ENCODE results near the gene HS3ST6.
"Not testable (repeated sequence)": the region's sequence is repeated elsewhere in the genome, so short reads cannot be mapped to it uniquely, and the experiment has no call there.

The HS3ST6 gene

DNA sequence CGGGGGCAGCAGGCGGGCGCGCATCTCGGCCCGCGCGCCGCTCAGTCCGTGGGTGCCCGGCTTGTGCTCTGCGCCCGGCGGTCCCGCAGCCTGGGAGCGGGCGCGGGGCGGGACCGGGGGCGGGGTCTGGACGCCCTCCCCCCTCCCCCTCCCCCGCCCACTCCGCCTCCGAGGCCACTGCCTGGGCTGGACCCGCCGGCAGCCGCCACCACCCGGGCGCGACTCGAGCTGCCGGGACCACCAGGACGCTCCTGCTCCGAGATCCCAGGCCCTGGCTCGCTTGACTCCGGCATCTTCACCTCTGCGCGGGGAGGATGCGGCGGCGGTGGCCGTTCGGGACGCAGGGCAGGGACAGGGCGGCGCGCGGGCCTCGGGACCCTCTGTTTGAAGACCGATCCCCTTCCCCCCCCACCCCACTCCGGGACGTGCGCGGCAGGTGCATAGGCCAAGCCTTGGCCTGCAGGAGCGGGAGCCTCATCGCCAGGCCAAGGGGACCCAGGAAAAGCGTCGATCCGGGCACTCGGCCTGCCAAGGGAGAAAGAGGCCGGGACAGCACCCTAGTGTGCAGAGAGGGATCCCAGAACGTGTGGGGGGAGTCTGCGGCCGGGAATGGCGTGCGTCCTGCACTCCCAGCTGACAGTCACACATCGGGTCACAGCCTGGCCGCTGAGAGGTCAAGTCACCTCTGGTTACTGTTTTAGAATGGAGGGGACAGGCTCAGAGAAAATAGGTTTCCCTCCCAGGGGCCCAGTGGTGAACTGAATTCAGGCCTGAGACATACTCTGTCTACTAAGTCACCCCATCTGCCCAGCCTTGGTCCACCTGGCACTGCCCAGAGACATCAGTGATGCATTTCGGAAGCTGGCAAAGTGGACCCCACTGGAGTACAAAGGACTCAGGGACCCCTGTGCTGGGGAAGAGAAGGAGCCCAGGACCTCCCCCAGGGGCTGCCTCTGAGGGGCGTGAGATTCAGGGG is at the start of gene HS3ST6:
Gene HS3ST6 (minus strand): TSS at position 65 of the 976 bp plus-strand sequence. CDS start 92 bp downstream, outside the sequence.
- in situ Hi-C loops (cut with HindIII; ENCODE audit: low pct_ligation_motif_present, low pct_unique_long_range_greater_than_20kb, low sequenced_read_pairs) = no loop called here
- no peak for DNase-seq

DNA sequence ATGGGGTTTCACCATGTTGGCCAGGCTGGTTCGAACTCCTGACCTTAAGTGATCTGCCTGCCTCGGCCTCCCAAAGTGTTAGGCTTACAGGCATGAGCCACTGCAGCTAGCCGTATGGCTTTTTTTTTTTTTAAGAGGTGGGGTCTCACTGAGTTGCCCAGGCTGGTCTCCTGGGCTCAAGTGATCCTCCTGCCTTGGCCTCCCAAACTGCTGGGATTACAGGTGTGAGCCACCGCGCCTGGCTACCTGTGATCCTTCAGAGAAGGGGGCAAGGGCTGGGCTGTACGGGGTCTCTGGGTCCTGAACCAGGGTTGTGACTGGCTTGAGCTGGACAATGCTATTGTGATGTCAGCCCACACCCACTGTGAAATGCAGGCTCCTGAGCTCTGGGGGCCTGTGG is 48.2 kb upstream of the HS3ST6 start, which contains the start of gene RNF151:
Gene RNF151 (plus strand): TSS at position 397 of the 400 bp plus-strand sequence. CDS start 26 bp downstream, outside the sequence.
- in situ Hi-C loops (cut with HindIII; ENCODE audit: low pct_ligation_motif_present, low pct_unique_long_range_greater_than_20kb, low sequenced_read_pairs) = no loop called here
- no peak for DNase-seq

DNA sequence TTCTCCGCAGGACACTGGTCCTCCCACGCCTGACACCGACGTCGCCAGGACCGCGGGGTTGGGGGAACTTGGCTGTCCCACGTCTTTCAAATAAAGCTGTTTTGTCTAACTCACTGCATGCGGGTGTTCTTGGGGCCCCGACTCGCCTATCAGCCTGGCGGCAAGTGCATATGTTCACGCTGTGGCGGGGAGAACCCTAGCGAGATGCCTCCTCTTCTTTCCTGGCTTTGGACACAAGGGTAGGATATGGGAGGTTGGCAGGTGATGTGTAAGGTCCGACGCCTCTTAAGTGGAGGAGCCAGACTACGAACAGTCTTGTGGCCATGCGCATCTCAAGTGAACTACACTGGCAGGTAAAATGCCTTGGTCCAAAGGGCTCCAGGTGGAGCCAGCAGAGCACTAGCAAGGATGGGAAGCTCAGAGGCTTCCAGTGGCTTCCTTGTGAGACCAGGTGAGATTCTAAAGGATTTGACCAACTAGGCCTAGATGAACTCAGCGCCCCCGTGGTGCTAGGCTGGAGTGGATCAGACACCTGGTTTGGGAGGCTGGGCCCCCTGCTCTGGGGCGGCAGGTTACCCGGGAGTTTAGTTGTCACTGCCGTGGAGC is 47.3 kb upstream of the HS3ST6 start:
- in situ Hi-C loops (cut with HindIII; ENCODE audit: low pct_ligation_motif_present, low pct_unique_long_range_greater_than_20kb, low sequenced_read_pairs) = no loop called here
- DNase-seq = no peak

DNA sequence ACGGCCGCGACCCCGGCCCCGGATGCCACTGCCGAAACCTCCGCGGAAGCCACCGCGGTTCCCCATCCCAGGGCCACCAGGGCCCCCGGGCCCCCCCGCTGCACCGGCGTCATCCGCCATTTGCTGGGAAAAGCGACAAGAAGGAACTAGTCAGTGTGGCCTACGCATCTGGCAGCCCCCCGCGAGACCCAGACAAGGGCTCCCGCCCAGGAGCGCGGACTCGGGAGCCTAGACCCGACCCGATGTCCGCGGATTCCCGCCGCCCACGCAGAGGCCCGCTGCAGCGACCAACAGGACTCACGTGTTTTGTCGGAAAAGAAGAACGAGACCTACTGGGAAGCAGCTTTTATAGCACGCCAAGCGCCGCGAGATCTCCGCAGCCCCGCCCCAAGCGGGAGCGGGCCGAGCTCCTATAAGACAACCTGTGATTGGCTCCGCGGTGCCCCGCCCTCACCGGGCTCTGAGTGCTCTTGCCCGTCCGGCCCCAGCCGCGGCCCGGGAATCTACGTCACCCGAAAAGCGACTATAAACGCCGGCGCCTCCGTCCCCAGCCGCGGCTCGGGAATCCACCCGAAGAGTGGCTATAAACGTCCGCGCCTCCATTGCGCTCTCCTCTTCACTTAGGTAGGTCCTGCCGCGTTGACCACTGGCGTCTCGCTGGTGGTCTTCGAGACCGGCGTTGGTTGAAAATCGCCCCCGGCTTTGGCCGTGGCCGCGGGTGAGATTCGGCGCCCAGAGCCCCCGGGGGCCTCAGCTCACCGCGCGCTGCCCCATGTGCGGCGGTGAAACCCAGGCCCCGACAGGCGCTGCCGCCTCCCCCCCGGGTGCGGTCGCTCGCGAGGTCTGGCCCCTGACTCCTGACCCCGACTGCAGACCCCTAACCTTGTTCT is 46.5 kb upstream of the HS3ST6 start, which contains the start of gene RPS2:
Gene RPS2 (minus strand): TSS at position 321 of the 890 bp plus-strand sequence. CDS start 201 bp downstream, at position 120.
- peak; percentile 99 for DNase-seq
- in situ Hi-C loops (cut with HindIII; ENCODE audit: low pct_ligation_motif_present, low pct_unique_long_range_greater_than_20kb, low sequenced_read_pairs) = no loop called here

DNA sequence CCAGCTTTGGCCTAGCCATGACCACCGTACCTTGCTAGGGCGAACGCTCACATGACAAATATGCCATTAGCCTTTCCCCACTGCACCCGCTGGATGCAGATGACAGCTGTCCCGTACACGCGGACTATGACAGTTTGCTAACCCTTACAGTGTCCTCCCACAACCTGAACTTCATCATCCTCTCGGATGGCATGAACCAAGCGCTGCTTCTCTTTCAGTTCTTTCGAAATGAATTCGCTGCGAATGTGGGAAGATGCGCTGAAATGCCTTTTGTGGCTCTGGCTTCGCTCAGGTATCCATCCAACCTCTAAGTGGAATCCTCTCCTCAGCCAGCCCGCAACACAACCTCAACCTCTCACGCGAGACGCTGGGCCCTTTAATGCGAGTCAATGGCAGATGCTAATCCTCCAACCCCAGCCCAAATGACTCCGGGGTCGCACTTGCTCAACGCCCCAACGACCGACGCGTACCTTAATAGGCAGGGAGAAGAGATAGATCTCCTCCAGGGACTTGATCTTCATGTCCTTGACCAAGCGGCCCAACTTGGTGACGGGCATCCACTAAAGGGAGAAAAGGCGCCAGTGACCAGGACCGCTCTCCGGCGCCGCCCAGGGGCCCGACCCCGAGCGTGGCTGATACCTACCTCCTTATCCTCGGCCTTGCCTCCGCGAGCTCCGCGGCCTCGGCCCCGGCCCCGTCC is 45.7 kb upstream of the HS3ST6 start:
- in situ Hi-C loops (cut with HindIII; ENCODE audit: low pct_ligation_motif_present, low pct_unique_long_range_greater_than_20kb, low sequenced_read_pairs) = no loop called here
- DNase-seq = peak; percentile 50

DNA sequence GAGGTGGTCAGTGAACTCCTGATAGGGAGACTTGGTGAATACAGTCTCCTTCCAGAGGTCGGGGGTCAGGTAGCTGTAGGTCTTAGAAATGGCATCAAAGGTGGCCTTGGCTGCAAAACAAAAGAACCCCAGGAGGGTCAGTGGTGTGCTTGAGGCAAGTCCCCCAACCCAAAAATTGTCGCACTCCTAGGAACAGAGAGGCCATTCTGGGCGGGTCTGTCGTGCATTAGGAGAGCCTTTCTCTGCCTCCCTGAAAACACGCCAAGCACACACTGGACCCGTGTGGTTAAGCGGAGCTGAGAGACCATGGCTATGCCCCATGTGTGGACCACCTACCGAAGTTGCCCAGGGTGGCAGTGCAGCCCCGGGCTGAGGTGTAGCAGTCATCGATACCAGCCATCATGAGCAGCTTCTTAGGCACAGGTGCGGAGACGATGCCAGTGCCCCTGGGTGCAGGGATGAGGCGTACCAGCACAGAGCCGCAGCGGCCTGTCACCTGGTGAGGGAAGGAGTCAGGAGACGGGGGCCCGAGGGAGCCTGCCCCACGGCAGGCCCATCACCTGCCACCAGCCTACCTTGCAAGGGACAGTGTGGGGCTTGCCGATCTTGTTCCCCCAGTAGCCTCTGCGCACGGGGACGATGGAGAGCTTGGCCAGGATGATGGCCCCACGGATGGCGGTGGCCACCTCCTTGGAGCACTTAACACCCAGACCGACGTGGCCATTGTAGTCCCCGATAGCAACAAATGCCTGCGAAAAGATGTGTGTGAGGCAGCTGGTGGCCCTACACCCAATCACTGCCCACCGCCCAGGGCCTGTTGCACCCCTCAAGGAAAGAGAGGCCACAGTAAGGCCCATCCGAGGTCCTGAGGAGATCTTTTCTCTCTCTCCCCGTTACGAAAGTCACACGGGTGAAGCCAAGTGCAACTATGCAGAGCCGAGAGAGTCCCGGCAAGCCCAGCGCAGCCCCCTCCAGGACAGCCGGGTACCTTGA is 44.2 kb upstream of the HS3ST6 start:
- DNase-seq; in situ Hi-C loops (cut with HindIII; ENCODE audit: low pct_ligation_motif_present, low pct_unique_long_range_greater_than_20kb, low sequenced_read_pairs): not testable (repeated sequence)

DNA sequence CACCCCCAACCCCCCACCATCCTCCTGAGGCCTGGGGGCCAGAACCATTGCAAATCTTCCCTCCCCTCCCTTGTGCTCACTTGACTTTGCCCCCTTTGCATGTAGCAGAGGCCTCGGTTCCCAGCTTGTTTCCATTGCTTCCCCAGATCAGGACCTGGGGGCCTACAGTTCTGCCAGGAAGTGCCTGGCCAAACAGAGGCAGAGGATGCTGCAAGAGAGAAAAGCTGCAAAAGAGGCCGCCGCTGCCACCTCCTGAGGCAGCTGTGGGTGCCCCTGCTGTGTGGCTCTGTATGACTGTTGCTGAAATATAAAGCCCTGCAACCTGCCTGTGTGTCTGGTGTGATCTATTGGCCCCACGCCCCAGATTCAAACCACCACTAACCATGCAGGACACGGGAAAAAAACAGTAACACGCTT is 43.4 kb upstream of the HS3ST6 start:
- no peak for DNase-seq

DNA sequence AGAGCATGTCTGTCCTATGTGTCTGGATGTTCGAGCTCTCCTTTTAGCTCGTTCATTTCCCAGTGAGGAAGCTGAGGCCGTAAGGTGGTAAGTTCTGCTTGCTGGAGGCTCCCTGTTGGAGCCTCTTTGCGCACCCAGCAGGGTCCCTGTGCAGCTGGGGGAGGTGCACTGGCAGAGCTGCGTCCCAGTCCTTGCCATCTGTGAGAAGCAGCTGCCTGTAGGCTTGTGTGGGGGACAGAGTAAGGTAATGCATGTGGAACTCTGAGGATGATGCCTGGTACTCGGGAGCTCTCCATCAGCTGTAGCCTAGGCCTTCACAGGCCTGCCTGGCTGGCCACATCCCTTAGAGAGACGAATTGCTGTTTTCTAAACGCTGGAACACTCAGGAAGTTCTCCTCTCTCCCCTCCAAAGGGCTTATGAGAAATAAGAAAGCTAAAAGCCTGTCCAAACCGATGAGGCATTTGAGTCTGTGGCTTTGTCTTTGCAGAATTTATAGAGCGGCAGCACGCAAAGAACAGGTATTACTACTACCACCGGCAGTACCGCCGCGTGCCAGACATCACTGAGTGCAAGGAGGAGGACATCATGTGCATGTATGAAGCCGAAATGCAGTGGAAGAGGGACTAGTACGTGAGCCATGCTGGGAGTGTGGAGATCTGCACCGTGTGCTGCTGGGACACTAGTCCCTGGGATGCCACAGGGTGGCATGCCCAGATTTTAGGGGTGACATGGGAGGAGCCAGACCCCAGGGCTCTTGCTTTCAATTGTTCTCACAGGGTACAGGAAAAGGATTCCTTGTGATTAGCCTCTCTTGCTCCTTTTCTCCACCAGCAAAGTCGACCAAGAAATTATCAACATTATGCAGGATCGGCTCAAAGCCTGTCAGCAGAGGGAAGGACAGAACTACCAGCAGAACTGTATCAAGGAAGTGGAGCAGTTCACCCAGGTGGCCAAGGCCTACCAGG is 42.7 kb upstream of the HS3ST6 start:
- DNase-seq = peak; percentile 54
- in situ Hi-C loops (cut with HindIII; ENCODE audit: low pct_ligation_motif_present, low pct_unique_long_range_greater_than_20kb, low sequenced_read_pairs) = no loop called here

More for the DNA sequence above, 43.4 kb upstream of the HS3ST6 start:
- in situ Hi-C loops (cut with HindIII; ENCODE audit: low pct_ligation_motif_present, low pct_unique_long_range_greater_than_20kb, low sequenced_read_pairs) = no loop called here

DNA sequence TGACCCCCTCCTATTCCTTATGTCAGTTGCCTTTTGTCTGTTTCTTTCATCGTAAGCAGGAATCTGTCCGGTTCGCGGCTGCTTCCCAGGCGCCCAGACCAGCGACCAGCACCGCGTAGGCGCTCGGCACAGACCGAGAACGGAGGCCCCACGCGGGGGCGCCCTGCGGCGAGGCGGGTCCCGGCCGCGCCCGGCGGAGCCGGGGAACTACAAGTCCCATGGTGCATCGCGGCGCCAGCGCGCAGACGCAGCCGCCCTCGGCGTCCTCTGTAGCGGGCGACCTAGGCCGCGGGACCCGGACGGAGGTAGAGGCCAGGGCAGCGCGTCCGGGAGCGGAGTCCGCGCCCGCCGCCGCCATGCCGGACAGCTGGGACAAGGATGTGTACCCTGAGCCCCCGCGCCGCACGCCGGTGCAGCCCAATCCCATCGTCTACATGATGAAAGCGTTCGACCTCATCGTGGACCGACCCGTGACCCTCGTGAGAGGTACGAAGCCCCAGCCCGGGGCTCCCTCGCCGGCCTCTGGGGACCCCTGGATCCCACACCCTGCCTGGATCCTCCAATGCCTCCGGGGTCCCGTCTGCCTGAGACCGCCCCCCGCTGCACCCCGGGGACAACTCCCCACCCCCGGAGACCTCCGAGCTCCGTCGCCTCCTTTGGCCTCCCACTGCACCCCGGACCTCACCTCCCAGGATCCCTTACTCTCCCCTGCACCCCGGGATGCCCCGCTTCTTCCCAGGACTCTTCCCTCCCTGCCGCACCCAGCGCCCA is 41.2 kb upstream of the HS3ST6 start, which contains the start of gene NDUFB10:
Gene NDUFB10 (plus strand): TSS at position 270 of the 771 bp plus-strand sequence. CDS start 87 bp downstream, at position 357.
- in situ Hi-C loops (cut with HindIII; ENCODE audit: low pct_ligation_motif_present, low pct_unique_long_range_greater_than_20kb, low sequenced_read_pairs) = loop anchor here (5.0 kb wide), 1 partner anchor 92 kb away; no protein-coding TSS in a partner anchor
- peak; percentile 95 for DNase-seq

DNA sequence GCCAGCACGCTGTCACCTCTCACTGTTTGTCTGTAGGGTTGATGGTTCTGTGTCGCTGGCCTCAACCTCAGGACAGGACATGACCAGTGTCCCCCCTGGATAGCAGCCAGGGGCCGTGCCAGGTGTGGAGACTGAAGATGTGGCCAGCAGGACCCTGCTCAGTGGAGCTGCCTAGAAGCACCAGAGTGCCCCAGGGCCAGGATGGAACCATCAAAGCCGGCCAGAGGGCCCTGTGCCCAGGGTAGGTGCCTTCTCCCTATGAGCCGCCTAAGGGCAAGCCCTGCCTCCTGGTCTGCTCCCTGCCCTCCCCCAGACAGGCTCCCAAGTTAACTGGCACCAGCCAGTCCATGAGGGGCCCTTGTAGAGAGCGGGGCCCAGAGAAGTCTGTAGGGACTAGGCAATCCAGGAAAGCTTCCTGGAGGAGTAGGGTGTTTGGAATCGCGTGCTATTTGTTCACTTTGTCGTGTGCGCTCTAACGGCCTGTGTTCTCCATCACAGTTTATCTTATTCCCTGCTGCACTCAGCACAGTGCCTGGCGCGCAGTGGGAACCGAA is 40.6 kb upstream of the HS3ST6 start:
- DNase-seq = no peak
- in situ Hi-C loops (cut with HindIII; ENCODE audit: low pct_ligation_motif_present, low pct_unique_long_range_greater_than_20kb, low sequenced_read_pairs) = loop anchor here (5.0 kb wide), 1 partner anchor 91 kb away; no protein-coding TSS in a partner anchor

DNA sequence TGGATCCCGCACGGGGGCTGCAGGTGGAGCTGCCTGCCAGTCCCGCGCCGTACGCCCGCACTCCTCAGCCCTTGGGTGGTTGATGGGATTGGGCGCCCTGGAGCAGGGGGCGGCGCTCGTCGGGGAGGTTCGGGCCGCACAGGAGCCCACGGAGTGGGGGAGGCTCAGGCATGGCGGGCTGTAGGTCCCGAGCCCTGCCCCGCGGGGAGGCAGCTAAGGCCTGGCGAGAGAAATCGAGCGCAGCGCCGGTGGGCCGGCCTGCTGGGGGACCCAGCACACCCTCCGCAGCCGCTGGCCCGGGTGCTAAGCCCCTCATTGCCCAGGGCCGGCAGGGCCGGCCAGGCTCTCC is 39.9 kb upstream of the HS3ST6 start:
- in situ Hi-C loops (cut with HindIII; ENCODE audit: low pct_ligation_motif_present, low pct_unique_long_range_greater_than_20kb, low sequenced_read_pairs) = loop anchor here (5.0 kb wide), 1 partner anchor 91 kb away; no protein-coding TSS in a partner anchor
- DNase-seq = not testable (repeated sequence)

DNA sequence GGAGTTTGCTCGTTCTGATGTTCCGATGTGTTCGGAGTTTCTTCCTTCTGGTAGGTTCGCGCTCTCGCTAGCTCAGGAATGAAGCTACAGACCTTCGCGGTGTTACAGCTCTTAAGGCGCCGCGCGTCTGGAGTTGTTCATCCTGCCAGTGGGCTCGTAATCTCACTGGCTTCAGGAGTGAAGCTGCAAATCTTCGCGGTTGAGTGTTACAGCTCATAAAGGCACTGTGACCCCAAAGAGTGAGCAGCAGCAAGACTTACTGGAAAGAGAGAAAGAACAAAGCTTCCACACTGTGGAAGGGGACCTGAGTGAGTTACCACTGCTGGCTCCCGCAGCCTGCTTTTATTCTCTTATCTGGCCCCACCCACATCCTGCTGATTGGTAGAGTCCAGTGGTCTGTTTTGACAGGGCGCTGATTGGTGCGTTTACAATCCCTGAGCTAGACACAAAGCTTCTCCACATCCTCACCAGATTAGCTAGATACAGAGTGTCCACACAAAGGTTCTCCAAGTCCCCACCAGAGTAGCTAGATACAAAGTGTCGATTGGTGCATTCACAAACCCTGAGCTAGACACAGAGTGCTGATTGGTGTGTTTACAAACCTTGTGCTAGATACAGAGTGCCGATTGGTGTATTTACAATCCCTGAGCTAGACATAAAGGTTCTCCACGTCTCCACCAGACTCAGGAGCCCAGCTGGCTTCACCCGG is 39.4 kb upstream of the HS3ST6 start:
- in situ Hi-C loops (cut with HindIII; ENCODE audit: low pct_ligation_motif_present, low pct_unique_long_range_greater_than_20kb, low sequenced_read_pairs) = loop anchor here (5.0 kb wide), 1 partner anchor 90 kb away; no protein-coding TSS in a partner anchor
- not testable (repeated sequence) for DNase-seq

DNA sequence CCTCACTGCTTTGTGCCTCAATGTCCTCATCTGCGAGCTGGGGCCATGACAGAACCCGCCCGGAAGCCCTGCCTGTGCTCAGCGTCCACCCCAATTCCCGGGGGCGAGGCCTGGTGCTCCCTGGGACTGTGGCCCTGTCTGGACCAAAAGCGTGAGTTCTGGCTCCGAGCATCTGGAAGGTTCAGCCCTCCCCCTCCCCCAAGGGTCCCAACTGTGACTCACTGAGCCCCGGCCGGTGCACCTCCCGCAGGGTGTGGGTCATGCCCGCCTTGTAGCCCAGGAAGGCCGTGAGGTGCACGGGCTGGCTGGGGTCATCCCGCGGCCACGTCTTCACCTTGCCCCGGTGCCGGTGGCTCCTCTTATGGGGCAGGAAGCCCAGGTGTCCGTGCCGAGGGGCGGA is 35.5 kb upstream of the HS3ST6 start:
- in situ Hi-C loops (cut with HindIII; ENCODE audit: low pct_ligation_motif_present, low pct_unique_long_range_greater_than_20kb, low sequenced_read_pairs) = no loop called here
- no peak for DNase-seq

DNA sequence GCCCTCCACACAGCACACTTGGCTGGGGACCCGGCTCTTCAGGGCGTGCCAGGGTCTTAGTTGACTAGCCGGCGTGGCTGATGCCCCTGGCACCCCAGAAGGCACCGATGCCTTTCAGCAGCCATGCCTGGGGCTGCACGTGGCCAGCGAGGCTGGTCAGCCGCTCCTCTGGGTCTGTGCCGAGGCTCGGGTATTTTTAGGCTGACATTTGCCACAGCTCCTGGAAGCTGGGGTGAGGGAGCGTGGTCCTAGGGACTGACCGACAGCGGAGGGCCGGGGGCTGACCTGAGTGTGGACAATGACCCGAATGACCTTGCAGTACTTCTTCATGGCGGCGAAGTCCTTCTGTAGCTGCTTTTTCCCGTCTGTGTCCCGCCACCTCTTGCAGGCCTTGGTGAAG is 32.3 kb upstream of the HS3ST6 start:
- DNase-seq = no peak

More for the DNA sequence above, 32.3 kb upstream of the HS3ST6 start:
- in situ Hi-C loops (cut with HindIII; ENCODE audit: low pct_ligation_motif_present, low pct_unique_long_range_greater_than_20kb, low sequenced_read_pairs) = no loop called here

All from ACHN (cell line).